Measurements from ENCODE around the gene KRT82.

The KRT82 gene

DNA sequence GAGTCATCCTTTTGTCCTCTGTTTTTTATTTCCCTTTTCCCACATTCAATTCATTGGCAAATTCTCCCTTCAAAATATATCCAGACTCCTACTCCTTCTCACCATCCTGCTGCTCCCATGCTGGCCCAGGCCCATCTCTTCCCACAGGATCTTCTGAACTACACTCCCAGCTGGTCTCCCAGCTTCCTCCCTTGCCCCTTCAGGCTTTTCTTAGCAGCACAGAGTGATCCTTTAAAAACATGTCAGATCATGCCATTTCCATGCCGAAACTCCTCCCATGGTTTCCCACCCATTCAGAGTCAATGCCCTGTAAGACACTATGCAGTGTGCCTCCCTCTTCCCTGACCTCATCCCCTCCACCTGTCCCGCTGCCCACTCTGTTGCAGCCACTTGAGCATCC, 18.3 kb downstream of the KRT82 start:
- no peak for DNase-seq (ENCODE audit: low read depth in 1 of 2, low spot score in 1 of 2)

DNA sequence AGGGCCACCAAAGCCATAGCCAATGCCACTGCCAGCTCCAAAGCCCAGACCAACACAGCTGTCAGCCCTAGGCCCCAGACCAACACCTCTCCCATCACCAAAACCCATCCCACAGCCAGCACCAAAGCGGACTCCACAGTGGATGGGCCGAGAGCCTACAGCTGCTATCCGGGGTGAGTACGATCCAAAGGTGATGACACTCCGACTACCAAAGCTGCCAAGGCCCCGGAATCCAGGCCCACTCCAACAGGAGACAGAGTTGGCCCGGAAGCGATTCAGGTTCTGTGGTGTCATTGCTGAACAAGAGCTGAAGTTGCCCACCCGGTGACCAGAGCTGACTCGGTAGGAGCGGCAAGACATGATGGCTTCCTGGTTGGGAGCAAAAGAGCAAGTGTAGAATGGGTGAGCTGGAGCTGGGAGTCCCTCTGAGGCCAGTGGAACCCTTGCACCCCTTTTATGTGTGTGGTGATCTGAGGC, 20.9 kb downstream of the KRT82 start, which contains the start of gene KRT84:
Gene KRT84, minus strand, starts transcription at position 427 of the 477 bp plus-strand sequence. Its CDS starts 67 bp downstream, at position 360.
- DNase-seq (ENCODE audit: low read depth in 1 of 2, low spot score in 1 of 2) = no peak

DNA sequence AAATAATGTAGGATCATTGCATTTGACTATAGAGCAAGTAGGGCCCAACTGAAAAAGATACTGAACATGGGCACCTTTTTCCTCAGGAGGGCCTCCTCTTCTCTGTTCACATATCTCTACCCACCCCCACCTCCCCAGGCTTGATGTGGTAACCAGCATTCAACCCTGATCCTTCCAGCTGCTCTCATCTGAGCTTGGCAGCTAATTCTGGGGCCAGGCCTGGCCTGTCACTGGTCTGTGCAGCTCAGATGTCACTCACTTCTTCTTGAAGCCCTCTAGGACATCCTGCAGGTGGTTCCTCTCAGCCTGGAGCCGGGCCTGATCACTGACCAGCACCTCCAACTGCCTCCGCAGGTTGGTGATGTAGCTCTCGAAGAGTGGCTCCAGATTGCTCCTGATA, 22.8 kb downstream of the KRT82 start:
- DNase-seq (ENCODE audit: low read depth in 1 of 2, low spot score in 1 of 2) = no peak

DNA sequence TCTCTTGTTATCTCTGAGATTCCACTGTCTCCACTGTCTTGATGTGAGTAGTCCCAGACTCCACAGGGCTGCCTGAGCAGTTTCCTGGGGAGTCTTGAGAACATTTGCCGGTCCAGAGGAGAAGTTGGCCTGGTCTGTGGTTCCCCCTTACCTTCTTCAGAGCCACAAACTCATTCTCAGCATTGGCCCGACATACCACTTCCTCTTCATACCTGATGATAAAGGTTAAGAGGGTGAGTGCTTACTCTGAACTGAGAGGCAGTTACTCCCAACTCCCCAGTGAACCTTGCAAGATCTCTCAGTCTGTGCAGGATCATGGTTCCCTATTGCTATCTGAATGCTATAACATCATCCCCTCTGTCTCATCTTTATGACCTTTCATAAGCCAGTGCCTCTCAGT, 23.3 kb downstream of the KRT82 start:
- DNase-seq (ENCODE audit: low read depth in 1 of 2, low spot score in 1 of 2) = no peak

DNA sequence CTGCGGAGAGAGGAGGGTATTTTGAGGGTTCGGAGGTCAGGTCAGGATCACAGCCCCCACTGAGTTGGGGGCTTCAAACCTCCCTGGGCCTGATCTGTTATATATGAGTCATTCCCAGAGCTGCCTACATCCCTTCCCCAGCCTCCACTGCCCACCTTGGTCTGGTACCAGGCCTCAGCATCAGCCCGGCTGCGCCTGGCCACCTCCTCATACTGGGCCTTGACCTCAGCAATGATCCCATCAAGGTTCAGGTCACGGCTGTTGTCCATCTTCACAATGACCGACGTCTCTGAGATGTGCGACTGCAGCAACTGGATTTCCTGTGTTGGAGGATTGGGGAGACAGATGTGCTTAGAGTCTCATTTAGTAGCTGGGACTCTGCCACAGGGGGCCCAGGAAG, 24.9 kb downstream of the KRT82 start:
- no peak for DNase-seq (ENCODE audit: low read depth in 1 of 2, low spot score in 1 of 2)

DNA sequence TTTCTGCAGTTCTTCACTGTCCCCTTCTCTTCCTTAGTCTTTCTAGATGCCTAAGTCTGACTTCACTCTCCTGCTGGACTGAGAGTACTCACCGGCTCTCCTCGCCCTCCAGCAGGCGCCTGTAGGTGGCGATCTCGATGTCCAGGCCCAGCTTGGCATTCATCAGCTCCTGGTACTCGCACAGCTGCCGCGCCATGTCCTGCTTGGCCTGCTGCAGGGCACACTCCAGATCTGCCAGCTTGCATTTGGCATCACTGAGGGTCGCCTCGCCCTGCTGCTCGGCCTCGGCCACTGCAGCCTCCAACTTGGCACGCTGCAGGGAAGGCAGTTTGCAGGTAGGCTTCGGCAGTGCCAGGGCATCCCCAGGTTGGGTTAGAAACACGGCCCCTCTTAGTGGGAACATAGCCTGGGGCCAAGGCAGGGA, 25.9 kb downstream of the KRT82 start:
- DNase-seq (ENCODE audit: low read depth in 1 of 2, low spot score in 1 of 2) = no peak

DNA sequence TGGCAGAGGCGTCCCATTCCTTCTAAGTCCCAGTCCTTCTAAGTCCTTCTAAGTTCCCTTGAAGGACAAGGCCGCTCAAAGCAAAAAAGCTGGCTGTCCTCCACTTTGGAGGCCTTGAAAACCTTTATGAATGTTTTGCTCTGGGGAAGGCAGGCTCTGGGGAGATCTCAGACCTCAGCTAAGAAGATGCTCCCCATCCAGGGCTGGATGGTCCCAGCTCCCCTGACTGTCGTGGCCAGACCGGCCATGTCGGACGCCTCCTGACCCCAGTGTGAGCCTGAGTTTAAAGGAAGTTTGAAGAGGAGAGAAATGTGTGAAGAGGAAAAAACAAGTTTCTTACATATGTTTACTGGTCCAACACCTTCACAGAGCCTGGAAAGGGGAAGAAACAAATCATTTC, 26.6 kb downstream of the KRT82 start:
- DNase-seq (ENCODE audit: low read depth in 1 of 2, low spot score in 1 of 2) = no peak

DNA sequence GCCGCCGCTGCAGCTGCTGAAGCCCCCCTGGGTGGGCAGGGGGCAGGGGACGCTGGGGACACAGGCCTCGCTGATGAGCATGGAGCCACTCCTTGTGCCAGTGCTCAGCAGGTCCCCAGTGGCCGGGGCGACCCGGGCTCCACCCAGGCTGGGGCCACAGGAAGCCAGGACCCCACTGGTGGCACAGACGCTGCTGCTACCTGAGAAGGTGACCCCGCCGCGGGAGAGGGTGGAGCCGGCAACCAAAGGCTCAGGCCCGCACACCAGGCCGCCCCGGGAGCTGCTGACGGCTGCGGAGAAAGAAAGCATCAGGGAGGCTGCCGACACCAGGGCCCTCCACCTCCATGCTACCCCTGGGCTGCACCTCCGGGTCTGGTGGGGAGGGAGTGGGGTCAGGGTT, 28.0 kb downstream of the KRT82 start:
- DNase-seq (ENCODE audit: low read depth in 1 of 2, low spot score in 1 of 2) = no peak

DNA sequence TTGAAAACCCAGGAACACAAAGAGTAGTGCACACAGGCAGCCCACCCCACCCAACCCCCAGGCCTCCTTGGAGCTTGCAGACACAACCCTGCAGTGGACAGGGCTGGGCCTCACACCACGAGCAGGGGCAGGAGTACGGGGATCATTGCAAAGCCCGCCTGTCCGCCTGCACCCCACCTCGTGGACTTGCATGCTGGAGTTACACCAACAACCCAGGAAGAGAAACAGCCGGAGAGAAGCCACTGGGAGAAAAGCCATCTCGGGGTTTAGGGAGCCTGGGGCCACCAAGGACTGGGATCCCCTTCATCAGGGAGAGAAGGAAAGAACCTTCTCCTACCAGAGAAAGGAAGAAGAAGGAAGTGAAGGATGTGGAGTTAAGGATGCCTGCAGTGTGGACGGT, 28.9 kb downstream of the KRT82 start:
- DNase-seq (ENCODE audit: low read depth in 1 of 2, low spot score in 1 of 2) = no peak

DNA sequence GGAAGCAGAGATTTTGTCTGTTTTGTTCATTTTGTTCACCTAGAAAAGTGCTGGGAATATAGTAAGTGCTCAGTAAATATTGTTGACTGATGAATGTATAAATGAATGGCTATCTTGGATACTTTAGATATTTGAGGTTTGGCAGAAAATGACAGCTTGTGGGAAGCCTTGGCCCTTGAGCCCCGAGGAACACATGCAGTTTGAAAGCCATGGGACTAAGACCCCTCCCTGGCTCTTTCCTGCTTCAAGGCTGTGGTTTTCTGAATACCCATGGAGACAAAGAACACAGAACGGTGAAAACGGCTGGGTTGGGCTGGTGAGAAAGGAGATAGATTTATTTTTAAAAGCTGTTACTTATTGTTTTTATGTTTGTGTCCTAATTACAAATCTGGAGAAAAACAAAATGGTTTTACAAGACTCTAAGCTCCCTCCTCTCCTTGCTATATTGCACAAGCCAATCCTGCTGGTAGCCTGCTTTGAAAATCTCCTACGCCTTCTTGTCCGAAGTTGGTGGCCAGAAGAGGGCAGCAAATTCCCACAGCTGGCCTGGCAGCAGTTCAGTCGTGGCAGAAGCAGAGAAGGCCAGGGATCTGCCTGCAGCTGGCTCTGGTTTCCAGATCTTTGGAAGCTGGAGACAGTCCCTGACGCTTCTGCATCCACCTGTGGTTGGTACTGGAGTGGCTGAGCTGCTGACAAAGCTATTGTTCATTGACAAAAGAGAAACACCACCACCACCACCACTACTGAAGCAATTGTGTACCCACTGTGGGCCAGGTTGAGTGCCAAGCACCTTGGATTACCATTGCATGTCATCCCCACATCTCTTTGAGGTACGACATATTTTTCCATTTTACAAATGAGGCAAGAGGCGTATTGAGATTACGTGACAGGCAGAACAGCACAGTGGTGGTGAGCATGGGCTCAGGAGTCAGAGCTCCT, 33.6 kb downstream of the KRT82 start:
- DNase-seq (ENCODE audit: low read depth in 1 of 2, low spot score in 1 of 2) = peak in 1 of 2 donors; percentile 26

DNA sequence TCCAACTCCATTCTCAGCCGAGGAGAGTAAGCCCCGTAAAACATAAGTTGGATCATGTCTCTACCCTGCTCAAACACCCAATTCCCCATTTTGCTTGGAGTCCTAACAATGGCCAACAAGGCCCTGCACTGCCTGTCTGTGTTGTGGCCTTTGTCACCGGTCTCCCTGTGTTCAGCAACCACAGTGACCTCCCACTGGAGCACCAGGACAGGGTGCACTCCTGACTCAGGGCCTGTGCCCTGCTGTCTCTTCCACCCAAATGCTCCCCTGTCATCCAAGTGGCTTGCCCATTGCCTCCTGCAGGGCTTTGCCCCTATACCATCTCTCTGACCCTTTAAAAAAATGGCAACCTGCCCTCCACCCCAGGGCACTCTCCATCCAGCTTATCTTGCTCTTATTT, 34.4 kb downstream of the KRT82 start:
- no peak for DNase-seq (ENCODE audit: low read depth in 1 of 2, low spot score in 1 of 2)

DNA sequence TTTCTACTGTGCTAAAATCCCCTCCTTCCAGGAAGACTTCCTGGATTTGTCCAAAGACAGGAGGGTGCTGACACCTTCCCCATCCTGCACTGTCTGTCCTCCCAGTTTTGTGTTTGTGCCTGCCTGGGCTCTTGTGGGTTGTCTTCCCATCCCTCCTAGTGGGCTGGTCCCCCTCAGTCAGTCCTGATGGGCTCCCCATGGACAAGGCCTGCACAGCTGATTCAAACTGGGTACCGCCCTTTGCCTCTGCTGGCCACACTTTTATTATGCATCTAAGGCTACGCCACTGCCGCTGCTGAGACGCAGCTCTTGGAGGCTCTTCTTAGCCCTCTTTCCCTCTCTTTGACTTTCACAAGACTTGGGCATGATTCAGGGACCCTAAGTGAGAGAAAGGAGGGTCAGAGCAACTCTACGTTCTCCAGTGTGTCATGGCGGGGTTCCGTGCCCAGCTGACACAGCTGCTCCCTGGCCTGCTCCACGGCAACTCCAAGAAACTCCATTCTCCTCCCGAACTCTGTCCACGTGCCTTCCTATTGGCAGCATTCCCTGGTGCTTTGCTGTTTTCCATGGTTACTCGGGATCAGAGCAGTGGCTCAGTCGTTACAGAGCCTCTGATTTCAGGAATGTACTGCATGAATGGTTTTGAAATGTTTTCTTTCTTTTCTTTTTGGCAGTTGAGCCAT, 35.1 kb downstream of the KRT82 start:
- no peak for DNase-seq (ENCODE audit: low read depth in 1 of 2, low spot score in 1 of 2)

DNA sequence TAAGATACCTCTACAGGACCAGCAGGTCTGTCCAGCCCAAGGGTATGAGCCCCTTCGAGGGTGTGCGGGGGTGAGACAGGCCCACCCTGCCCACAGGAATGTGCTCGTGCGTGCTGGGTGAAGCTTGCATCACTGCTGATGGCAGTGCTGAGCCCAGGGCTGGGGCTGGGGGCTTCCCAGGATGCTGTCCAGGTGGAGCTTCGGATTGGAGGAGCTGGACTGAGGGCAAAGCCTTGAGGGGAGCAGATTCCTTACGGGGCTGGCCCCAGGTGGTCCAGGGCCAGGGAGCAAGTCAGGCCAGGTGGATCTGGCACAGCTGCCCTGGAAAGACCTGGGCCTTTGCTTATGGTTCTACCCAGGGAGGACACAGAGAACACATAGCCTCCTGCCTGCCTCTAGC, 36.3 kb downstream of the KRT82 start:
- no peak for DNase-seq (ENCODE audit: low read depth in 1 of 2, low spot score in 1 of 2)

DNA sequence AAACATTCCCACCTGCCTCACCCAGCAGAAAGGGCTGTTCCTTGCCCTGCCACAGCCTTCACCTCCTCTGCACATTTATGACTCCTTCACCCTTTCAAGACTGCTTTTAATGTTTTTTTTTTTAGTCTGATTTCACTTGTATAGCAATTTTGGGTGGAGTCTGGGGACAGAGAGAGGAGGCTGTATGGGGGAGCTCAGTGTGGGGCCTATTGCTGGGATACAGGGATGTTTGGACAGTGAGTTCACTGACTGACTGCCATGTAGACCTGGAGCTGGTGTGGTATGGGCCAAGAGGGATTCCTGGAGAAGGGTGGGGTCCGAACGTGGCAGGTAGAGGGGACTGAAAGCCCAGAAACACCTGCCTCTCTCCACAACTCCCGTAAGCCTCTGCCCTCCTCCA, 36.9 kb downstream of the KRT82 start:
- no peak for DNase-seq (ENCODE audit: low read depth in 1 of 2, low spot score in 1 of 2)

DNA sequence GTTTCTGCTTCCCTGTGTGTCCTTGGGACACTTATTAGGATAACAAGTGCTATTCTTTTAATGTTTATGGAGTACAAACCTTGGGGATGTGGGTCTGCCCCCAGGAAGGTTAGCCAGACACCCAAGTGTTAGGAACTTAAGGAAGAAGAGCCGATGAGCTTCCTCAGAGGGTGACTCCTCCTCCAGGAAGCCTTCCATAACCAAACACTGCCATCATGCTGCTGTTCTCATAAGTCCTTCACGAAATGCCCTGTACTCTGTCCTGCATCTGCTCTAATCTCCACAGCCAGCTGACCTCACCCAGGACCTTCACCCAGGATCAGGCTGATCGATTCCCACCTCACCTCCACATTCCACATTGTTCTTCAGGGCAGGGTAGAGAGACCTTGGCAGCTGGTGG, 37.6 kb downstream of the KRT82 start:
- no peak for DNase-seq (ENCODE audit: low read depth in 1 of 2, low spot score in 1 of 2)

DNA sequence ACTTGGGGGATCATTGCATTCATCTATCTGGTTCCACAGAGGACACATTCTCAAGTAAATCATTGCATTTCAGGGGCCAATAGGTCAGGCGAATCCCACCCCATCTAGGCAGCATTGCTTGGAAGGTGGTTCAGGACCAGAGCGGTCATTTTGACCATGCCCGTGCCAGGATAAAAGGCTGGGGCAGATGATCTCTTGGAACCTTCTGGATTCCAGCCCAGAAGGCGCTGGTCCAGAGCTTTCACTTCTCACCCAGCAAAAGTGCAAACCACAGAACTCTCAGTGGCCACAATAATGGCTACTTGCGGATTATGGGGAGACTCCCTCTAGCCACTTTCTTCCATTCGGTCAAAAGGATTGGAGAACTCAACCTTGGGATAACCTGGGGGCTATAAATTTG, 38.3 kb downstream of the KRT82 start:
- no peak for DNase-seq (ENCODE audit: low read depth in 1 of 2, low spot score in 1 of 2)

DNA sequence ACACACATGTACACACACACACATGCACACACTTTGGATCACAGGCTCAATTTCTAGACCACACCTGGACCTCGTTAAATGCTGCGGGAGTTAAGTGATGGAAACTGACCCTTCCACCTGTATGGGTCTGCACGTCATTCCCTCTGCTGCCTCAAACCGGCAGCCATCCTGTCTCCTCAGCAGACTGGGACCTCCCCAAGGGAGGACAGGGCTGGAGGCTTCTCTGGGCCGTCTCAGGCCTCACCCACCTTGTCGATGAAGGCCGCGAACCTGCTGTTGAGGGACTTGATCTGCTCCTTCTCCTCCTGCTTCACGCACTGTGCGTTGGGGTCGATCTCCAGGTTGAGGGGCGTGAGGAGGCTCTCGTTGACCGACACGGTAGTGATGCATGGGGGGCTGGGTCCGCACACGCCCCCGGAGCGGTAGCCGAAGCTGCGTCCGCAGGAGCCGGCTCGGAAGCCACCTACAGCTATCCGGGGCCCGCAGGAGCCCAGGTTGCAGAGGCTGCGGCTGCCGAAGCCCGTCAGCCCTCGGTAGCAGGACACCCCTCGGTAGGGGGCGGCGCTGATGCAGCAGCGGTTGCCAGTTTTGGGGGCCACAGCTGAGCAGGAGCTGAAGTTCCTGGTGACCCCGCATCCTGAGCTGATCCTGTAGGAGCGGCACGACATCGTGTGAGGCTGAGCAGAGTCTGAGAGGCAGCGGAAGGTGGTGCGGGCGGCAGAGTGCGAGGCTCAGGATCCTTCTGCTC, 39.2 kb downstream of the KRT82 start, which contains the start of gene KRT85:
Gene KRT85, minus strand, starts transcription at position 744 of the 748 bp plus-strand sequence. Its CDS starts 76 bp downstream, at position 668.
- no peak for DNase-seq (ENCODE audit: low read depth in 1 of 2, low spot score in 1 of 2)

DNA sequence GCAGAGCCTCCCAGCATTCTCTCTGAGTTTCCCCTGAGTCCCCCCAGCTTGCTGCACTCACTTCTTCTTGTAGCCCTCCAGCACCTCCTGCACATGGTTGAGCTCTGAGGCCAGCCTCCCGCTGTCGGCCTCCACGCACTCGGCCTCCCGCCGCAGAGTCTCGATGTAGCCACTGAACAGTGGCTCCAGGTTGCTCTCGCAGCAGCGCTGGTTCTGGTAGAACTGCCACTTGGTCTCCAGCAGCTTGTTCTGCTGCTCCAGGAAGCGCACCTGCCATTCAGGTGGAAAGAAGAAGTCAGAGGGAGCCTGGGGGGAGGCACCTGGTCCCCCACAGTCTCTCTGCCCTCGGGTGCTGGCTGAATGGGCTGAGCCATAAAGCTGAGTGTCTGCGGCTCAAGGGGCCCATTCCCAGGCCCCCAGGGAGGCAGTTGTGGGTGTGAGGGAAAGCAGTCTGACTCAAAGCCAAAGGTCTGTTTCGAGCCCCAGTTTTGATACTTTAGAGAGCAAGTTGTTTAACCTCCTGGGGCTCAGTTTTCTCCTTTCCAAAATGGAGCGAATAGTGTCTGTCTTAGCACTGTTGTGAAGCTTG, 41.1 kb downstream of the KRT82 start:
- DNase-seq (ENCODE audit: low read depth in 1 of 2, low spot score in 1 of 2) = no peak

DNA sequence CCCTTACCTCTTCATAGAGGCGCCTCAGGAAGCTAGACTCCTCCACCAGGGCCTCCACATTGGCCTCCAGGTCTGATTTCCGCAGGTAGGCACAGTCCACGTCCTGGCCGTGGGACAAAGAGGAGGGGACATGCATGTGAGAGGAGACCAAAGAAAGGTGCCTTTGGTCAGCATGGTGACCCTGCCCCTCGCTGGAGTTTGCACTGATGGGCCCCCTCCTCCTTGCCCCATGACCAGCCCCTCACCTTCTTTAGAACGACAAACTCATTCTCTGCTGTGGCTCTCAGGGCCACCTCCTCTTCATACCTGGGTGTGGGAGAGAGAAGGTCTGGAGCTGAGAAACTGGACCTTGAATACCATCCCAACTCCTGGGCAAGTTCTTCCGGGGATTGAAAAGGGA, 42.1 kb downstream of the KRT82 start:
- no peak for DNase-seq (ENCODE audit: low read depth in 1 of 2, low spot score in 1 of 2)

DNA sequence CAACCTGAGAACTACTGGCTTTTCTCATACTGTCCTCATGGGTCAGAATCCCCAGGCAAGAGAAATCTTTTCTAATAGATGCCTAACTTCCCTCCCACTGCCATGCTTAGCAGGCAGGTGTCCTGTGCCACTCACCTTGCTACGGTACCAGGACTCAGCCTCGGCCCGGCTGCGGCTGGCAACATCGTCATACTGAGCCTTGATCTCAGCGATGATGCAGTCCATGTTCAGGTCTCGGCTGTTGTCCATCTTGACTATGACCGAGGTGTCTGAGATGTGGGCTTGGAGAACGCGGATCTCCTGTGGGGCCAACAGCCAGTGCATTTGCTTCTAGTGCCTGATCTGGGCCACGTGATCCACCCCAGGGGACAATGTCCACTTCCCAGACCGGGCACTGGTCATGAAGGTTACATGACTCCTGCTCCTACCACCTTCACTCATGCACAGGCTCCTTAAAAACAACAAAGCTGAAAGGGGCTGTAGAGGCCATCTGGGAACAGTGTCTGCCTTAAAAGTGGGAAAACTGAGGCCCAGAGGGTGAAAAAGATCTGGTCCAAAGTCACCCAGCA, 42.9 kb downstream of the KRT82 start:
- DNase-seq (ENCODE audit: low read depth in 1 of 2, low spot score in 1 of 2) = no peak
